Activated effector memory CD4-positive, alpha-beta T cell treated with Interleukin-2 at 50 U/mL for 16 hours (primary cell): Measurements from ENCODE around the gene DISC1.
"Not testable (repeated sequence)": the region's sequence is repeated elsewhere in the genome, so short reads cannot be mapped to it uniquely, and the experiment has no call there.

Experiments
- DNase-seq: peaks from one replicate; pipeline ENCODE4 v3.0.0-alpha.2; 2020

Gene DISC1

GRCh38 chr1:231606712-231607111 lies 19.9 kb upstream of the DISC1 start:
- no peak for DNase-seq

GRCh38 chr1:231610388-231610787 lies 16.2 kb upstream of the DISC1 start:
- no peak for DNase-seq

GRCh38 chr1:231611111-231611510 lies 15.5 kb upstream of the DISC1 start:
- DNase-seq: no peak

GRCh38 chr1:231611851-231612250 lies 14.7 kb upstream of the DISC1 start:
- no peak for DNase-seq

GRCh38 chr1:231612393-231613089 lies 14.0 kb upstream of the DISC1 start:
- DNase-seq: peak; percentile 45

GRCh38 chr1:231613419-231614349 lies 12.9 kb upstream of the DISC1 start:
- no peak for DNase-seq

GRCh38 chr1:231616667-231617066 lies 9.9 kb upstream of the DISC1 start:
- no peak for DNase-seq

GRCh38 chr1:231618609-231619256 lies 7.9 kb upstream of the DISC1 start:
- no peak for DNase-seq

- no peak for DNase-seq
Observed at GRCh38 chr1:231619257-231619634, 7.3 kb upstream of the DISC1 start.

- DNase-seq: not testable (repeated sequence)
Observed at GRCh38 chr1:231625042-231625441, 1.5 kb upstream of the DISC1 start.

GRCh38 chr1:231625975-231626534 lies 535 bp upstream of the DISC1 start:
- no peak for DNase-seq

- DNase-seq: peak; percentile 35
Observed at GRCh38 chr1:231626951-231627614, 493 bp downstream of the DISC1 start.

GRCh38 chr1:231628207-231628876 lies 1.8 kb downstream of the DISC1 start:
- no peak for DNase-seq

GRCh38 chr1:231629132-231629531 lies 2.5 kb downstream of the DISC1 start:
- DNase-seq: no peak

GRCh38 chr1:231630558-231631205 lies 4.1 kb downstream of the DISC1 start:
- no peak for DNase-seq

- DNase-seq: no peak
Observed at GRCh38 chr1:231631717-231632116, 5.1 kb downstream of the DISC1 start.

GRCh38 chr1:231632119-231632518 lies 5.5 kb downstream of the DISC1 start:
- no peak for DNase-seq

- no peak for DNase-seq
Observed at GRCh38 chr1:231634323-231635013, 7.9 kb downstream of the DISC1 start.

GRCh38 chr1:231636157-231636556 lies 9.6 kb downstream of the DISC1 start:
- no peak for DNase-seq

- DNase-seq: not testable (repeated sequence)
Observed at GRCh38 chr1:231636922-231637321, 10.3 kb downstream of the DISC1 start.

- DNase-seq: no peak
Observed at GRCh38 chr1:231638647-231639046, 12.1 kb downstream of the DISC1 start.
